ENCODE results near the gene CLDN15. TPM values are rescaled to one million over a fixed set of nuclear protein-coding genes. Genes with fewer than 3 reads are reported as not detected.

Gene CLDN15
- total RNA-seq, 1 experiment from 2014 or later = 6.5 TPM

DNA sequence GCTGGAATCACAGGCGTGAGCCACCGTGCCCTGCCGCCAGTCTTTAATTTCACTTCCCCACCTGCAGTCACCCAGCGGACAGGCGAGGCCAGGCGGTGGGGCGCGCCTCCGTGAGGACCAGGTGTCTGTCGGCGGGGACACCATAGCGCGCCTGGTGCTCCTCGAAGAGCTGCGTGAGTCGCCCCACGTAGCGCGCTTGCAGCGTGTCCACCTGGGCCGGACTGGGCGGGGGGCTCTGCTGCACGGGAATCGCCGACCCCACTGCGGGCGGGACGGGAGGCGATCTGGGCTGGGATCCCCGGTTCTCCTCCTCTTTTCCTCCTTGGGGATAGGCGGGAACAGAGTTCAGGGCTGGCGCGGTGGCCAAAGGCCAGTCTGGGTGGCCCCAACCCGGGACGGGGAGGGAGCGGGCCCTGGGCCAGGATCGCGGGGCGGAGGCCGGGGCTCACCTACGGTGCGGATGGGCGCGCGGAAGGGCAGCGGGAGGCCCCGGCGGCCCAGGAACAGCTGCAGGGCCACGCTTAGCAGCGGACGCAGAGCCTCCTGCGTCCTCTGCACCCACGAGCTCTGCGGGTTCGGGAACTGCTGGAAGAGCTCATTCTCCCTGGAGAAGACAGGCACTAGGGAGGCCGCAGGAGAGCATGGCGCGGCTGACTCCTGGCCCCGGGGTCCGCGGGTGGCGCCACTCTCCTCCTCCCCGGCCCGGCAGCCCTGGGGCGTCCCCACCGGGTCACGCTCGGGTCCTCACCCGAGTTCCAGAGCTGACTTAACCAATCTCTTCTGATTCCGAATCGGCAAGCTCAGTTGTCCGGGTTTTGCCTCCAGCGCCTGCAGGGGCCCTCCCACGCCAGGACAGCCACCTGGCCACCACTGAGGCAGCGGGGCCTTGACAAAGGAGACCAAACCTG, 35.7 kb downstream of the CLDN15 start (continued):
- TF ChIP-seq TP53 (CRISPR knock-in tag; IDR thresholded peaks at IDR 0.05) (peak; percentile 34; the same call in 1 of the 2 replicates), FOXP1 (CRISPR knock-in tag; IDR thresholded peaks at IDR 0.05; ENCODE audit: borderline replicate concordance) (peak; percentile 47; the same call in 1 of the 2 replicates), FOXK1 (CRISPR knock-in tag; IDR thresholded peaks at IDR 0.05) (no peak), ZBTB21 (CRISPR knock-in tag; IDR thresholded peaks at IDR 0.05; ENCODE audit: borderline replicate concordance) (peak; percentile 15; the same call in 1 of the 2 replicates), OVOL2 (CRISPR knock-in tag; IDR thresholded peaks at IDR 0.05; ENCODE audit: borderline replicate concordance) (no peak), ZNF416 (CRISPR knock-in tag; IDR thresholded peaks at IDR 0.05) (no peak), RELA (CRISPR knock-in tag; IDR thresholded peaks at IDR 0.05; ENCODE audit: borderline replicate concordance) (peak; percentile 69; the same call in 1 of the 2 replicates), ZNF232 (CRISPR knock-in tag; IDR thresholded peaks at IDR 0.05) (no peak), GTF2I (CRISPR knock-in tag; conservative IDR thresholded peaks at IDR 0.05) (no peak), IRF2 (CRISPR knock-in tag; IDR thresholded peaks at IDR 0.05; ENCODE audit: borderline replicate concordance, low read depth) (no peak), CREB1 (CRISPR knock-in tag; IDR thresholded peaks at IDR 0.05) (no peak), GABPB1 (CRISPR knock-in tag; IDR thresholded peaks at IDR 0.05) (peak; percentile 35), KAT7 (CRISPR knock-in tag; IDR thresholded peaks at IDR 0.05; ENCODE audit: borderline replicate concordance) (0 out of 2 replicates have a peak, but pooled peaks have one; percentile 40), JUN (CRISPR knock-in tag; IDR thresholded peaks at IDR 0.05) (no peak), EMX1 (CRISPR knock-in tag; IDR thresholded peaks at IDR 0.05) (no peak)
- TF ChIP-seq, protein P1, sequence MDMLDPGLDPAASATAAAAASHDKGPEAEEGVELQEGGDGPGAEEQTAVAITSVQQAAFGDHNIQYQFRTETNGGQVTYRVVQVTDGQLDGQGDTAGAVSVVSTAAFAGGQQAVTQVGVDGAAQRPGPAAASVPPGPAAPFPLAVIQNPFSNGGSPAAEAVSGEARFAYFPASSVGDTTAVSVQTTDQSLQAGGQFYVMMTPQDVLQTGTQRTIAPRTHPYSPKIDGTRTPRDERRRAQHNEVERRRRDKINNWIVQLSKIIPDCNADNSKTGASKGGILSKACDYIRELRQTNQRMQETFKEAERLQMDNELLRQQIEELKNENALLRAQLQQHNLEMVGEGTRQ (CRISPR knock-in tag; IDR thresholded peaks at IDR 0.05) = no peak
- TF ChIP-seq, protein P2, sequence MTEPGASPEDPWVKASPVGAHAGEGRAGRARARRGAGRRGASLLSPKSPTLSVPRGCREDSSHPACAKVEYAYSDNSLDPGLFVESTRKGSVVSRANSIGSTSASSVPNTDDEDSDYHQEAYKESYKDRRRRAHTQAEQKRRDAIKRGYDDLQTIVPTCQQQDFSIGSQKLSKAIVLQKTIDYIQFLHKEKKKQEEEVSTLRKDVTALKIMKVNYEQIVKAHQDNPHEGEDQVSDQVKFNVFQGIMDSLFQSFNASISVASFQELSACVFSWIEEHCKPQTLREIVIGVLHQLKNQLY (CRISPR knock-in tag; IDR thresholded peaks at IDR 0.05) = no peak
- TF ChIP-seq, protein P3, sequence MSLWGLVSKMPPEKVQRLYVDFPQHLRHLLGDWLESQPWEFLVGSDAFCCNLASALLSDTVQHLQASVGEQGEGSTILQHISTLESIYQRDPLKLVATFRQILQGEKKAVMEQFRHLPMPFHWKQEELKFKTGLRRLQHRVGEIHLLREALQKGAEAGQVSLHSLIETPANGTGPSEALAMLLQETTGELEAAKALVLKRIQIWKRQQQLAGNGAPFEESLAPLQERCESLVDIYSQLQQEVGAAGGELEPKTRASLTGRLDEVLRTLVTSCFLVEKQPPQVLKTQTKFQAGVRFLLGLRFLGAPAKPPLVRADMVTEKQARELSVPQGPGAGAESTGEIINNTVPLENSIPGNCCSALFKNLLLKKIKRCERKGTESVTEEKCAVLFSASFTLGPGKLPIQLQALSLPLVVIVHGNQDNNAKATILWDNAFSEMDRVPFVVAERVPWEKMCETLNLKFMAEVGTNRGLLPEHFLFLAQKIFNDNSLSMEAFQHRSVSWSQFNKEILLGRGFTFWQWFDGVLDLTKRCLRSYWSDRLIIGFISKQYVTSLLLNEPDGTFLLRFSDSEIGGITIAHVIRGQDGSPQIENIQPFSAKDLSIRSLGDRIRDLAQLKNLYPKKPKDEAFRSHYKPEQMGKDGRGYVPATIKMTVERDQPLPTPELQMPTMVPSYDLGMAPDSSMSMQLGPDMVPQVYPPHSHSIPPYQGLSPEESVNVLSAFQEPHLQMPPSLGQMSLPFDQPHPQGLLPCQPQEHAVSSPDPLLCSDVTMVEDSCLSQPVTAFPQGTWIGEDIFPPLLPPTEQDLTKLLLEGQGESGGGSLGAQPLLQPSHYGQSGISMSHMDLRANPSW (CRISPR knock-in tag; conservative IDR thresholded peaks at IDR 0.05; ENCODE audit: low read depth) = no peak
- TF ChIP-seq, protein P4, sequence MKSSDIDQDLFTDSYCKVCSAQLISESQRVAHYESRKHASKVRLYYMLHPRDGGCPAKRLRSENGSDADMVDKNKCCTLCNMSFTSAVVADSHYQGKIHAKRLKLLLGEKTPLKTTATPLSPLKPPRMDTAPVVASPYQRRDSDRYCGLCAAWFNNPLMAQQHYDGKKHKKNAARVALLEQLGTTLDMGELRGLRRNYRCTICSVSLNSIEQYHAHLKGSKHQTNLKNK (CRISPR knock-in tag; IDR thresholded peaks at IDR 0.05) = no peak
- TF ChIP-seq, protein P5, sequence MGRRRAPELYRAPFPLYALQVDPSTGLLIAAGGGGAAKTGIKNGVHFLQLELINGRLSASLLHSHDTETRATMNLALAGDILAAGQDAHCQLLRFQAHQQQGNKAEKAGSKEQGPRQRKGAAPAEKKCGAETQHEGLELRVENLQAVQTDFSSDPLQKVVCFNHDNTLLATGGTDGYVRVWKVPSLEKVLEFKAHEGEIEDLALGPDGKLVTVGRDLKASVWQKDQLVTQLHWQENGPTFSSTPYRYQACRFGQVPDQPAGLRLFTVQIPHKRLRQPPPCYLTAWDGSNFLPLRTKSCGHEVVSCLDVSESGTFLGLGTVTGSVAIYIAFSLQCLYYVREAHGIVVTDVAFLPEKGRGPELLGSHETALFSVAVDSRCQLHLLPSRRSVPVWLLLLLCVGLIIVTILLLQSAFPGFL (CRISPR knock-in tag; IDR thresholded peaks at IDR 0.05; ENCODE audit: borderline replicate concordance) = no peak; the same call in 1 of the 2 replicates
- TF ChIP-seq, protein P6, sequence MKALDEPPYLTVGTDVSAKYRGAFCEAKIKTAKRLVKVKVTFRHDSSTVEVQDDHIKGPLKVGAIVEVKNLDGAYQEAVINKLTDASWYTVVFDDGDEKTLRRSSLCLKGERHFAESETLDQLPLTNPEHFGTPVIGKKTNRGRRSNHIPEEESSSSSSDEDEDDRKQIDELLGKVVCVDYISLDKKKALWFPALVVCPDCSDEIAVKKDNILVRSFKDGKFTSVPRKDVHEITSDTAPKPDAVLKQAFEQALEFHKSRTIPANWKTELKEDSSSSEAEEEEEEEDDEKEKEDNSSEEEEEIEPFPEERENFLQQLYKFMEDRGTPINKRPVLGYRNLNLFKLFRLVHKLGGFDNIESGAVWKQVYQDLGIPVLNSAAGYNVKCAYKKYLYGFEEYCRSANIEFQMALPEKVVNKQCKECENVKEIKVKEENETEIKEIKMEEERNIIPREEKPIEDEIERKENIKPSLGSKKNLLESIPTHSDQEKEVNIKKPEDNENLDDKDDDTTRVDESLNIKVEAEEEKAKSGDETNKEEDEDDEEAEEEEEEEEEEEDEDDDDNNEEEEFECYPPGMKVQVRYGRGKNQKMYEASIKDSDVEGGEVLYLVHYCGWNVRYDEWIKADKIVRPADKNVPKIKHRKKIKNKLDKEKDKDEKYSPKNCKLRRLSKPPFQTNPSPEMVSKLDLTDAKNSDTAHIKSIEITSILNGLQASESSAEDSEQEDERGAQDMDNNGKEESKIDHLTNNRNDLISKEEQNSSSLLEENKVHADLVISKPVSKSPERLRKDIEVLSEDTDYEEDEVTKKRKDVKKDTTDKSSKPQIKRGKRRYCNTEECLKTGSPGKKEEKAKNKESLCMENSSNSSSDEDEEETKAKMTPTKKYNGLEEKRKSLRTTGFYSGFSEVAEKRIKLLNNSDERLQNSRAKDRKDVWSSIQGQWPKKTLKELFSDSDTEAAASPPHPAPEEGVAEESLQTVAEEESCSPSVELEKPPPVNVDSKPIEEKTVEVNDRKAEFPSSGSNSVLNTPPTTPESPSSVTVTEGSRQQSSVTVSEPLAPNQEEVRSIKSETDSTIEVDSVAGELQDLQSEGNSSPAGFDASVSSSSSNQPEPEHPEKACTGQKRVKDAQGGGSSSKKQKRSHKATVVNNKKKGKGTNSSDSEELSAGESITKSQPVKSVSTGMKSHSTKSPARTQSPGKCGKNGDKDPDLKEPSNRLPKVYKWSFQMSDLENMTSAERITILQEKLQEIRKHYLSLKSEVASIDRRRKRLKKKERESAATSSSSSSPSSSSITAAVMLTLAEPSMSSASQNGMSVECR (CRISPR knock-in tag; IDR thresholded peaks at IDR 0.05; ENCODE audit: borderline replicate concordance) = 0 out of 2 replicates have a peak, but pooled peaks have one; percentile 17
- TF ChIP-seq, protein P7, sequence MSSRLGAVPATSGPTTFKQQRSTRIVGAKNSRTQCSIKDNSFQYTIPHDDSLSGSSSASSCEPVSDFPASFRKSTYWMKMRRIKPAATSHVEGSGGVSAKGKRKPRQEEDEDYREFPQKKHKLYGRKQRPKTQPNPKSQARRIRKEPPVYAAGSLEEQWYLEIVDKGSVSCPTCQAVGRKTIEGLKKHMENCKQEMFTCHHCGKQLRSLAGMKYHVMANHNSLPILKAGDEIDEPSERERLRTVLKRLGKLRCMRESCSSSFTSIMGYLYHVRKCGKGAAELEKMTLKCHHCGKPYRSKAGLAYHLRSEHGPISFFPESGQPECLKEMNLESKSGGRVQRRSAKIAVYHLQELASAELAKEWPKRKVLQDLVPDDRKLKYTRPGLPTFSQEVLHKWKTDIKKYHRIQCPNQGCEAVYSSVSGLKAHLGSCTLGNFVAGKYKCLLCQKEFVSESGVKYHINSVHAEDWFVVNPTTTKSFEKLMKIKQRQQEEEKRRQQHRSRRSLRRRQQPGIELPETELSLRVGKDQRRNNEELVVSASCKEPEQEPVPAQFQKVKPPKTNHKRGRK (CRISPR knock-in tag; IDR thresholded peaks at IDR 0.05; ENCODE audit: borderline replicate concordance) = no peak

Measured in WTC11 (cell line).